ENCODE data around the gene SLC6A13. TPM values are rescaled to one million over a fixed set of nuclear protein-coding genes. Genes with fewer than 3 reads are reported as not detected.
"Not testable (repeated sequence)": the region's sequence is repeated elsewhere in the genome, so short reads cannot be mapped to it uniquely, and the experiment has no call there.

The SLC6A13 gene
- total RNA-seq: 1 to 10 TPM; 2.6 to 5.8 (median 3.6) TPM
- polyA plus RNA-seq: 2.1 TPM
- long read RNA-seq, donor 1: 0 reads
- long read RNA-seq, donor 2: 0 reads
- long read RNA-seq, donor 3, partial matches to known transcripts: 0 of 3 reads
- long read RNA-seq, donor 3, other reads (novel, unspliced or antisense): 3 of 3 reads
- long read RNA-seq, donor 4, partial matches to known transcripts: 0 of 4 reads
- long read RNA-seq, donor 4, other reads (novel, unspliced or antisense): 0 of 4 reads

- H3K27me3 ChIP-seq (ENCODE audit: control insufficient read depth, insufficient read depth): no peaks in the 10 kb centered on the region
- H3K4me1 ChIP-seq (ENCODE audit: control insufficient read depth, insufficient read depth, low read length): peaks cover 3% of the 10 kb centered on the region
- intact Hi-C loops (cut with DNase I): no loop called here
- H3K4me3 ChIP-seq (ENCODE audit: low read length): no peak within 1 kb of the TSS
- ATAC-seq (peak; percentile 56 to 78), DNase-seq (peak in 2 of 3 donors; percentile 57 to 63)
- no peak within 1 kb of the TSS for H3K27ac ChIP-seq (ENCODE audit: low read length)
- H3K9me3 ChIP-seq (ENCODE audit: control insufficient read depth, low read length): no peaks in the 10 kb centered on the region
- WGBS: 23% methylated on average over 7 of the region's 7 CpGs
These were observed at the start of gene SLC6A13 for GRCh38 chr12:262817-263216. TSS of gene SLC6A13 (minus strand) at chr12:262836. CDS start at chr12:260052, 2,784 bp downstream.

- Histone ChIP-seq H3K4me1 (ENCODE audit: control insufficient read depth, insufficient read depth, low read length) (no peaks in the 10 kb centered on the region), H3K9me3 (ENCODE audit: control insufficient read depth, low read length) (no peaks in the 10 kb centered on the region), H3K27me3 (ENCODE audit: control insufficient read depth, insufficient read depth) (no peaks in the 10 kb centered on the region), H3K27ac (ENCODE audit: low read length) (no peak overlapping the region), H3K4me3 (ENCODE audit: low read length) (no peak overlapping the region)
- WGBS: 79% methylated on average over 2 of the region's 2 CpGs
- intact Hi-C loops (cut with DNase I): no loop called here
- no peak for DNase-seq
- ATAC-seq: no peak
These were observed 45.9 kb upstream of the SLC6A13 start for GRCh38 chr12:308511-308910.

DNA sequence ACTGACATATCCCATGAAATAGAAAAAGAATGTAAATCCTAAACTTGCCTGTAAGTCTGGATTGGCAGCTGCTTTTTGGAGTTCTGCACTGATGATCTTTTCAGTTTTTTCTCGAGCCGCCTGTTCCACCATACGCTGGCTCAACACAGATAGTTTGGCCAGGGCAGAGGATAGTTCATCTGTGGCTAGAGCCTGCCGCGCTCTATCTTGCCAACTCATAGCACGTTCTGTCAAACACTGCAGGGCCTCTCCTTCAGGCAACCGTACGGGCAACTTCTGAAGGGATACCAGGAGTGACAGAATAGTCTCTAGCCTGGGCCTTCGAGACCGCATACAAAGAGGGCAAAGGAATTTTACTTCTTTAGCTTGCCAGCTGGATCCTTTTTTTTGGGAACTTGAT lies 44.8 kb upstream of the SLC6A13 start:
- Histone ChIP-seq H3K4me1 (ENCODE audit: control insufficient read depth, insufficient read depth, low read length) (no peaks in the 10 kb centered on the region), H3K9me3 (ENCODE audit: control insufficient read depth, low read length) (no peaks in the 10 kb centered on the region), H3K27me3 (ENCODE audit: control insufficient read depth, insufficient read depth) (no peaks in the 10 kb centered on the region), H3K4me3 (ENCODE audit: low read length) (no peak overlapping the region), H3K27ac (ENCODE audit: low read length) (no peak overlapping the region)
- ATAC-seq: no peak
- no peak for DNase-seq
- intact Hi-C loops (cut with DNase I): no loop called here
- 94% methylated on average over 10 of the region's 10 CpGs for WGBS

DNA sequence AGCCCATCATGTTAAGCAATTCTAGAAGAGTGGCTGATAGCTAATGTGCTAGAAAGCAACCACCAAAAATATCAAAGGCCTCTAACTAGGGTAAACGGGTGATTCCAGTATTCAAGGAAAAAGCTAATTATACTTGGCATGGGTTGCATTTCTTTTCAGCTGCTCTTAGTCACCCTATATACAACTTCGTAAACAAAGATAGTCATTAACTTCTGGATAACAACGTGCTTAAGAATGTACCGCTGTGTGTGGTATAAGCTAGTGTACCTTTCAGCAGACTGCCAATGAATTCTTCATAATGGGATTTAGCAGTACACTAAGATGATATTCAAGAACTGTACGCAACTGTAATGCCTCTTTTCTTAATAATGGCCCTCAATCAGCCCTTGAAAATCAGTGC lies 42.2 kb upstream of the SLC6A13 start:
- no peak overlapping the region for H3K4me3 ChIP-seq (ENCODE audit: low read length)
- intact Hi-C loops (cut with DNase I): no loop called here
- H3K9me3 ChIP-seq (ENCODE audit: control insufficient read depth, low read length): no peaks in the 10 kb centered on the region
- H3K27ac ChIP-seq (ENCODE audit: low read length): no peak overlapping the region
- no peak for ATAC-seq
- 84% methylated on average over 5 of the region's 5 CpGs for WGBS
- no peaks in the 10 kb centered on the region for H3K4me1 ChIP-seq (ENCODE audit: control insufficient read depth, insufficient read depth, low read length)
- no peaks in the 10 kb centered on the region for H3K27me3 ChIP-seq (ENCODE audit: control insufficient read depth, insufficient read depth)
- DNase-seq: no peak

- H3K27me3 ChIP-seq (ENCODE audit: control insufficient read depth, insufficient read depth); H3K4me1 ChIP-seq (ENCODE audit: control insufficient read depth, insufficient read depth, low read length); intact Hi-C loops (cut with DNase I); H3K4me3 ChIP-seq (ENCODE audit: low read length); H3K9me3 ChIP-seq (ENCODE audit: control insufficient read depth, low read length); ATAC-seq; DNase-seq; H3K27ac ChIP-seq (ENCODE audit: low read length): not testable (repeated sequence)
- WGBS: 87% methylated on average over 3 of the region's 3 CpGs
These were observed 40.1 kb upstream of the SLC6A13 start for GRCh38 chr12:302766-303165.

- H3K4me1 ChIP-seq (ENCODE audit: control insufficient read depth, insufficient read depth, low read length); intact Hi-C loops (cut with DNase I); H3K27me3 ChIP-seq (ENCODE audit: control insufficient read depth, insufficient read depth); H3K27ac ChIP-seq (ENCODE audit: low read length); H3K9me3 ChIP-seq (ENCODE audit: control insufficient read depth, low read length); ATAC-seq; DNase-seq; H3K4me3 ChIP-seq (ENCODE audit: low read length): not testable (repeated sequence)
- WGBS: 98% methylated on average over 1 of the region's 1 CpG
These were observed 37.5 kb upstream of the SLC6A13 start for GRCh38 chr12:300166-300565.

DNA sequence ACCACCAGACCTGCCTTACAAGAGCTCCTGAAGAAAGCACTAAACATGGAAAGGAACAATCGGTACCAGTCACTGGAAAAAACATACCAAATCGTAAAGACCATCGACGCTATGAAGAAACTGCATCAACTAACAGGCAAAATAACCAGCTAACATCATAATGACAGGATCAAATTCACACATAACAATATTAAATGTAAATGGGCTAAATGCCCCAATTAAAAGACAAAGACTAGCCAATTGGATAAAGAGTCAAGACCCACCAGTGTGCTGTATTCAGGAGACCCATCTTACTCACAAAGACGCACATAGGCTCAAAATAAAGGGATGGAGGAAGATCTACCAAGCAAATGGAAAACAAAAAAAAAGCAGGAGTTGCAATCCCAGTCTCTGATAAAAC lies 36.9 kb upstream of the SLC6A13 start:
- H3K4me3 ChIP-seq (ENCODE audit: low read length); ATAC-seq; DNase-seq; H3K9me3 ChIP-seq (ENCODE audit: control insufficient read depth, low read length); H3K27me3 ChIP-seq (ENCODE audit: control insufficient read depth, insufficient read depth); H3K4me1 ChIP-seq (ENCODE audit: control insufficient read depth, insufficient read depth, low read length); intact Hi-C loops (cut with DNase I); H3K27ac ChIP-seq (ENCODE audit: low read length): not testable (repeated sequence)
- WGBS: 98% methylated on average over 5 of the region's 5 CpGs

DNA sequence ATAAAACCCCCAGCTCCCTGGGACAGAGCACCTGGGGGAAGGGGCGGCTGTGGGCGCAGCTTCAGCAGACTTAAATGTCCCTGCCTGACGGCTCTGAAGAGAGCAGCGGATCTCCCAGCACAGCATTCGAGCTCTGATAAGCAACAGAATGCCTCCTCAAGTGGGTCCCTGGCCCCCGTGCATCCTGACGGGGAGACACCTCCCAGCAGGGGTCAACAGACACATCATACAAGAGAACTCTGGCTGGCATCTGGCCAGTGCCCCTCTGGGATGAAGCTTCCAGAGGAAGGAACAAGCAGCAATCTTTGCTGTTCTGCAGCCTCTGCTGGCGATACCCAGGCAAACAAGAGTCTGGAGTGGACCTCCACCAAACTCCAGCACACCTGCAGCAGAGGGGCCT lies 35.4 kb upstream of the SLC6A13 start:
- H3K4me3 ChIP-seq (ENCODE audit: low read length); ATAC-seq; H3K9me3 ChIP-seq (ENCODE audit: control insufficient read depth, low read length); H3K4me1 ChIP-seq (ENCODE audit: control insufficient read depth, insufficient read depth, low read length); H3K27ac ChIP-seq (ENCODE audit: low read length); H3K27me3 ChIP-seq (ENCODE audit: control insufficient read depth, insufficient read depth); intact Hi-C loops (cut with DNase I): not testable (repeated sequence)
- WGBS: 82% methylated on average over 8 of the region's 8 CpGs
- peak in 2 of 3 donors; percentile 48 to 53 for DNase-seq

- 83% methylated on average over 1 of the region's 1 CpG for WGBS
- no peak overlapping the region for H3K4me3 ChIP-seq (ENCODE audit: low read length)
- no peaks in the 10 kb centered on the region for H3K27me3 ChIP-seq (ENCODE audit: control insufficient read depth, insufficient read depth)
- DNase-seq (no peak), ATAC-seq (no peak)
- H3K27ac ChIP-seq (ENCODE audit: low read length): no peak overlapping the region
- intact Hi-C loops (cut with DNase I): no loop called here
- H3K4me1 ChIP-seq (ENCODE audit: control insufficient read depth, insufficient read depth, low read length): no peaks in the 10 kb centered on the region
- H3K9me3 ChIP-seq (ENCODE audit: control insufficient read depth, low read length): no peaks in the 10 kb centered on the region
These were observed 32.5 kb upstream of the SLC6A13 start for GRCh38 chr12:295132-295531.

GRCh38 chr12:293199-293598 lies 30.6 kb upstream of the SLC6A13 start:
- no peak for DNase-seq
- Histone ChIP-seq H3K9me3 (ENCODE audit: control insufficient read depth, low read length) (no peaks in the 10 kb centered on the region), H3K4me1 (ENCODE audit: control insufficient read depth, insufficient read depth, low read length) (no peaks in the 10 kb centered on the region), H3K27ac (ENCODE audit: low read length) (no peak overlapping the region), H3K27me3 (ENCODE audit: control insufficient read depth, insufficient read depth) (no peaks in the 10 kb centered on the region), H3K4me3 (ENCODE audit: low read length) (no peak overlapping the region)
- ATAC-seq: no peak
- WGBS: 93% methylated on average over 5 of the region's 5 CpGs
- intact Hi-C loops (cut with DNase I): no loop called here

DNA sequence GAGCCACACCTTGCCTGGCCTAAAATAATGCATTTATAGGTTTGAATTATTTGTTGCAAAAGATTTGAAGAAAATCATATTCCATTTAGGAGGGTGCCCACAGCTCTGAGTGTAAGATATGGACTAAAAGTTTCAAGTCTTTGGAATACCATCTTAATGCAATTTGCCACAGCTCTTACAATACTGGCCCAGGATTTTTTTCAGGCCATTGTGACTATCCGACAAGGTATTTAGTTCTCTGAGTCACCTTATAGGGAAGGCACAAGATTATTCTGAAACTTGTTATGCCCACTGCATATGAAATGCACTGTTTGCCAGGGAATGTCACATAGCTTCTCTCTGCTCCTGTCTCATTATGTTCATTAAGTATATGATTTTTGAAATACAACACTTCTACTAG lies 29.6 kb upstream of the SLC6A13 start:
- intact Hi-C loops (cut with DNase I): no loop called here
- Histone ChIP-seq H3K9me3 (ENCODE audit: control insufficient read depth, low read length) (no peaks in the 10 kb centered on the region), H3K4me1 (ENCODE audit: control insufficient read depth, insufficient read depth, low read length) (no peaks in the 10 kb centered on the region), H3K4me3 (ENCODE audit: low read length) (no peak overlapping the region), H3K27me3 (ENCODE audit: control insufficient read depth, insufficient read depth) (no peaks in the 10 kb centered on the region), H3K27ac (ENCODE audit: low read length) (no peak overlapping the region)
- 94% methylated on average over 1 of the region's 1 CpG for WGBS
- ATAC-seq (no peak), DNase-seq (no peak)

DNA sequence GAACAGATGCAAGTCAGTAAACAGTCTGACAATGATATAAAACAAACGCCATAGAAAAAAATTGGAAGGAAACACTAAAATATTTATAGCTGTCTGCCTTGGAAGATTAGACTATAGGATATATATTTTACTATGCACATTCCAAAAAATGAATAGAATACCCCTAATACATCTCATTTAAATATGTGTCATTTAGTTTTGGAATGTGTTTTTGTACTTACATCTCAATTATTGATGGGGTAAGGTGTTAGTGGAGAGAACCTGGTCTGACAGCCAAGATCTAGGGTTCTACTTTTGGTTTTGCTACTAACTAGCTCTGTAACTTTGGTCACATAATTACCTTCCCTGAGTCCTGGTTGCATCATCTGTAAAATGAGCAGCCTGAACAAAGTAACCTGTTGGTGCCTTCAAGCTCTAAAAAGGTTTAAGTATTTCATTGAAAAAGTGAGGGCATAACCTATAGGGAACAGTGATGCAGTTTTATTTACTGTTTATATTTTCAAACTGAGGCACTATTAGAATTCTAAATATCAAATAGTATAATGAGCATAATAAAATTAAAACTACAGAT lies 28.6 kb upstream of the SLC6A13 start:
- DNase-seq: no peak
- ATAC-seq: no peak
- 78% methylated on average over 1 of the region's 1 CpG for WGBS
- intact Hi-C loops (cut with DNase I): no loop called here
- Histone ChIP-seq H3K27ac (ENCODE audit: low read length) (no peak overlapping the region), H3K27me3 (ENCODE audit: control insufficient read depth, insufficient read depth) (no peaks in the 10 kb centered on the region), H3K4me1 (ENCODE audit: control insufficient read depth, insufficient read depth, low read length) (no peaks in the 10 kb centered on the region), H3K9me3 (ENCODE audit: control insufficient read depth, low read length) (no peaks in the 10 kb centered on the region), H3K4me3 (ENCODE audit: low read length) (no peak overlapping the region)
